ENCODE measurements around the gene SERP1.
"Not testable (repeated sequence)": the region's sequence is repeated elsewhere in the genome, so short reads cannot be mapped to it uniquely, and the experiment has no call there.

The SERP1 gene

DNA sequence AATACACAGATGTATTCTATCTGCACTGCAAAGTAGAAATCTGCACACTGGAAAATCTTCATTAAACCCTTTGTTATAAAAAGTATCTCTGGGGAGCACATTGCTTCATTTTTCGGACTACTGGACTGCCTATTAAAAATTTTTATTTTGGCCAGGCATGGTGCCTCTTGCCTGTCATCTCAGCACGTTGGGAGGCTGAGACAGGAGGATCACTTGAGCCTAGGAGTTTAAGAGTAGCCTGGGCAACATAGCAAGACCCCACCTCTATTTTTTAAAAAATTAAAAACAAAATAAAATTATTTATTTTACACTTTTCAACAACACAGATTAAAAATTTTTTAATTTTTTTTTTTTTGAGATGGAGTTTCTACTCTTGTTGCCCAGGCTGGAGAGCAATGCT lies 6.0 kb downstream of the SERP1 start:
- no peak for DNase-seq (ENCODE audit: low read depth in 4 of 4, low spot score in 1 of 4)

DNA sequence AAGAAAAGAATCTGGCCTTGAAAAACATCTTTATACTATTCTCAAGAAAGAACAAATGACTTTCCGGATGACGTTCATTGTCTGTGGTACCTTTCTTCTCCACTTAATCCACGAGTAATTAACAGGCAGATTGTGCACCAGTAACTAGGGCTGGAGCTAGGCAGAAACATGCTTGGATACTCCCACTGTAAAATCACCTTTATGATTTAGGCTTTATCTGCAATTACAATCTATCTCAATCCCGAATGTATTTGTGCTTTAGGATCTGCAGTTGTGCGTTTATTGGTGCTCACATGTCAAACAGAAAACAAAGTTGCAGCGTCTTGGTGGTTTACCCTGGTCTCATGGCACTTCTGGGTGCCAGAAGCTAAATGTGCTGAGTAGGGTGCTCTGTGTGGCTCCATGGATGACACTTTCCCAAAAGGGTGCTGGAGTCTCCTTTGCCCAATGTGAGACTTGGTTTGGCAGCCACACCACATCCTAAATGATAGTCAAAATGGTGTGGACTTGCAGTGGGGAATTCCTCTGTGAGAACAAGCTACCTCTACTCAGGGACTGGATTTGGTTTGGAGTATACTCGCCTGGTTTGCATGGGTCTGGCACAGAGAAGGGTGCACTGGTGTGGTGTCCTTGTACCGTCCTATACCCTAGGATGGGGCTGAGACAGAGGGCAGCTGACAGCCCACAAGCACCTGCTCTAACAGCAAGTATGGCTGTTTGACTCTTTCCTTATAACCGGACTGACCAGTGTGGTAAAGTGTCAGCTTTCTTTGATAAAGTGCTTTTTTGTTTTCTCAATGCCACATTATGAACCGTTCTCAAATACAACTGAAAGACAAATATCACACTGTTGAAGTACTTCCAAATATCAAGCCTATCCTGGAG lies 7.7 kb downstream of the SERP1 start:
- DNase-seq (ENCODE audit: low read depth in 4 of 4, low spot score in 1 of 4): no peak

- no peak for DNase-seq (ENCODE audit: low read depth in 4 of 4, low spot score in 1 of 4)
These were observed 11.1 kb downstream of the SERP1 start for GRCh38 chr3:150535204-150535603.

DNA sequence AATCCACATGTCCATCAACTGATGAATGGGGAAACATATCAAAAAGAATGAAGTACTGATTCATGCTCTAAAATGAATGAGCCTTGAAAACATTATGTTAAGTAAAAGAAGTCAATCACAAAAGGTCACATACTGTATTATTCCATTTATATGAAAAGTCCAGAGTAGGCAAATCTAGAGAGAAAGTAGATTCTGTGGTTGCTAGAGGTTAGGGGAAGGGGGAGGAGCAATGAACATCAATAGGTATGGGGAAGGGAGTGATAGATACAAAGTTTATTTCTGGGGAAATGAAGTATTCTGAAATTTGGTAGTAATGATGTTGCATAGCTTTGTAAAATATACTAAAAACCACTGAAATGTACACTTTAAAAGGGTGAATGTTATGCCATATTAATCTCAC lies 14.5 kb downstream of the SERP1 start:
- no peak for DNase-seq (ENCODE audit: low read depth in 4 of 4, low spot score in 1 of 4)

- DNase-seq (ENCODE audit: low read depth in 4 of 4, low spot score in 1 of 4): no peak
These were observed 17.9 kb downstream of the SERP1 start for GRCh38 chr3:150528354-150528797.

GRCh38 chr3:150527464-150528255 lies 18.6 kb downstream of the SERP1 start:
- no peak for DNase-seq (ENCODE audit: low read depth in 4 of 4, low spot score in 1 of 4)

DNA sequence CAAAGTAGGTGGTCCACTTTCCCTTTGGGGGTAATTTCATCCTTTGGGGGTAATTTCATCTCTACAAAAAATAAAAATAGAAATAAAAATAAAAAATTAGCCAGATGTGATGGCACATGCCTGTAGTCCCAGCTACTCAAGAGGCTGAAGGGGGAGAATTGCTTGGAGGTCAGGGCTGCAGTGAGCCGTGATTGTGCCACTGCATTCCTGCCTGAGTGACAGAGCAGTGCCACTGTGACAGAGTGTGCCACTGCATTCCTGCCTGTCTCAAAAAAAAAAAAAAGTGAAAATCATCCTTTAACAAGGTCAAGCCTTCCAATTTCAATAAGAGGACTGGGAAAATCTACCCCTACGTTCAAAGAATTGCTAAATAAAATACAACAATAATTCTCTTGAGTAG lies 22.8 kb downstream of the SERP1 start:
- DNase-seq (ENCODE audit: low read depth in 4 of 4, low spot score in 1 of 4): no peak

GRCh38 chr3:150521463-150521862 lies 24.8 kb downstream of the SERP1 start:
- DNase-seq (ENCODE audit: low read depth in 4 of 4, low spot score in 1 of 4): no peak

GRCh38 chr3:150520408-150520807 lies 25.9 kb downstream of the SERP1 start:
- DNase-seq (ENCODE audit: low read depth in 4 of 4, low spot score in 1 of 4): no peak

- DNase-seq (ENCODE audit: low read depth in 4 of 4, low spot score in 1 of 4): no peak
These were observed 27.3 kb downstream of the SERP1 start for GRCh38 chr3:150519026-150519425.

GRCh38 chr3:150515210-150515609 lies 31.1 kb downstream of the SERP1 start:
- DNase-seq (ENCODE audit: low read depth in 4 of 4, low spot score in 1 of 4): no peak

DNA sequence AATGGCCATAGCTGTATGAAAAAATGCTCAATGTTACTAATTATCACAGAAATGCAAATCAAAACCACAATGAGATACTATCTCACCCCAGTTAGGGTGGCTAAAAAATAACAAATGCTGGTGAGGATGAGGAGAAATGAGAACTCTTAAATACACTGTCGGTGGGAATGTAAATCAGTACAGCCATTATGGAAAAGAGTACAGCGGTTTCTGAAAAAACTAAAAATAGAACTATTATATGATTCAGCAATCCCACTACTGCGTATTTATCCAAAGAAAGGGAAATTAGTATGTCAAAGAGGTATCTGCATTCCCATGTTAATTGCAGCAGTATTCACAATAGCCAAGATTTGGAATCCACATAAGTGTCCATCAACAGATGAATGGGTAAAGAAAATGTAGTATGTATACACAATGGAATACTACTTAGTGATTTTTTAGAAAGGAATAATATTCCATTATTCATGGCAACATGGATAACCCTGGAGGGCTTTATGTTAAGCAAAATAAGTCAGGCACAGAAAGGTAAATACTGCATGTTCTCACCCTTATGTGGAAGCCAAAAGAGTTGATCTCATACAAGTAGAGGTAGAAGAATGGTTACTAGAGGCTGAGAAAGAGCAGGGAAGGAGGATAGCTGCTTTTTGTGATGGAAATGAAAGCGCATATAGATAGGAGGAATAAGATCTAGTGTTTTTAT lies 35.0 kb downstream of the SERP1 start:
- DNase-seq (ENCODE audit: low read depth in 4 of 4, low spot score in 1 of 4): no peak

- DNase-seq (ENCODE audit: low read depth in 4 of 4, low spot score in 1 of 4): no peak
These were observed 36.5 kb downstream of the SERP1 start for GRCh38 chr3:150509780-150510179.

GRCh38 chr3:150508401-150508800 lies 37.9 kb downstream of the SERP1 start:
- no peak for DNase-seq (ENCODE audit: low read depth in 4 of 4, low spot score in 1 of 4)

DNA sequence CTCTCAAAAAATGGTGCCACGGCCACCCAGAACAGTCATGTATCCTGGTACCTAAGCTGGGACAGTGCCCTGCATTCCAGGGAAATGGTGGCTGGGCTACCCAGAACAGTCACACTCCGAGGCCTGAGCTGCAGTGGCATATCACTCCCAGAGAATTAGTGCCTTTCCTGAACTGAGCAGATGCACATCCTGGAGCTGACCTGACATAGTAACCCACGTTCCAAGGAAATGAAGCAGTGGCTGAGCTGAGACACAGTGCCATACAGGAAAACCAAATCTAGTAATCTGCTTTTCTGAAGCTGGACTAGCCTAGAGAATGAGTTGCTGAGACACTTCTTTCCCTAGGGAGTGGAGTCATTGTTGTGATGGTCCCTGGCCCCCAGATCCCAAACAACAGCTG lies 41.8 kb downstream of the SERP1 start:
- no peak for DNase-seq (ENCODE audit: low read depth in 4 of 4, low spot score in 1 of 4)

DNA sequence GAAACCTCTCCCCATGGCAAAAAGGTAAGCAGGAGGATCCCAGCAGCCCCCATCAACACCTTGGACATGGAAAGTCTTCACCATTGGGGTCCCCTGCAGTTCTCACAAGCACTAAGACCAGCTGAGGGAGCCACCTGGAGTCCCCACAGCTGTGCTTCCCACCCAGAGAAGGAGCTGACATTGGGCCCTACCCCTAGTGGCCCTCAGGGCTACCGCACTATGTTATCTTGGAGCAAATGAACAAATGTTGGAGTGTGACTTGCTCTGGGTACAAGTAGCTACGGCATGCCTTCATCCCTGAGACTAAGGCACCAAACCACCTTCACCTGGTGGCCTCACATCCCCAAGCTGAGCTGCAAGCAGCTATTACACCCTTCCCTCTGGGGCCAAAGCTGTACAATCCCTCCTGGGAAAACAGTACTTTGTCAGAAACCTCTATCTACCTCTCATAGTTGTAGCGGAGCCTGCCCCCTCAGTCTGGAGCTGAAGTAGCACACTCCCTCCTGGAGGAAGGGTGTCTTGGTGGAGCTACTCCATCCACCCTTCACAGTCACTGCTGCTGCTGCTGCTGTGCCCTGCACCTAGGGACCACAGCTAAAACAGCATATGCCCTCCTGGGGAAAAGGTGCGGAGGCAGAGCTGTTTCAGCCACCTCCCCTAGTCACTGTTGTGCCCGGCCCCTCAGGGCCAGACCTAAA lies 42.7 kb downstream of the SERP1 start:
- no peak for DNase-seq (ENCODE audit: low read depth in 4 of 4, low spot score in 1 of 4)

- not testable (repeated sequence) for DNase-seq (ENCODE audit: low read depth in 4 of 4, low spot score in 1 of 4)
These were observed 45.3 kb downstream of the SERP1 start for GRCh38 chr3:150500960-150501359.

DNA sequence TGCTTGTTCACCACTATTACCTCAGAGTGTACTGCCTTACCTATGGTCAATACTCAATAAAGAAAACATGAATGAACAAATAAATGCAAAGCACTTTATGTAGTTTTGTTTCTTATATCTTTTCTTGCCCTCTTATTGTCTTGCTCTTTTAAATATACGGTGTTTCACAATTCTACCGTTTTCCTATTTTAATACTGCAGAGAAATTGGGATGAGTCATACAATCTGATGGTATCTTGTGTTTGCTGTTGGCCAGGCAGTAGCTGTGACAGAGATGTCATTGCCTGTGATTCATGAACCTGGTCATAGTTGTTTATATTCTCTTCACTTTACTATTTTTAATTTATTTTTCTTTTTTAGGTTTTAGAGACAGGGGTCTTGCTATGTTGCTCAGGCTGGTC lies 48.3 kb downstream of the SERP1 start:
- no peak for DNase-seq (ENCODE audit: low read depth in 4 of 4, low spot score in 1 of 4)

DNA sequence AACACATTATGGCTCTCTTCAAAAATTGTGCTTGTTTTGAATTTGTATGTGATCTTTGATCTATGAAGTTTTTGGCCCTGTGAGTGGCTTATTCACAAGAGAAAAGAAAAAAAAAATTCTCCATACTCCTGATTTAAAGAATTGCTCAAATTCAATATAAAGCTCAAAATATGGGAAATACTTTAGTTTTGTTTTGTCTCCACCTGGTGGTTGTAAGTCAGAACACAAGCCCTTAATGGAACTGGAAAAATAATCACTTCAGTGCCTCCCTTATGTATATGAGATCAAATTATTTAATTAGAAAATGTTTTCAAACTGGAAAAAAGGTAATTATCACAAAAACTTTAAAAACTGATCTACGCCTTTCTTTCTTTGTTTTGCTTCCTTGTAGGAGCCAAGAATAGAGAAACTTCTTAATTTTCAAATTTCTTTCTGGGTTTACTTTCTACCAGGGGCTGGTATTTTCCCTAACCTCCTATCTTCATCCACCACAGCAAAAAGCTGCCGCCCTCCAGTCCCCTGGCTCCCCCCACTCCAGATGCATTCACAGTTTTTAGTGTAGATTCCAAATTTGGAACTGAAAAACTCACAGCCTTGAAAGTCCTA lies 50.6 kb downstream of the SERP1 start:
- no peak for DNase-seq (ENCODE audit: low read depth in 4 of 4, low spot score in 1 of 4)

DNA sequence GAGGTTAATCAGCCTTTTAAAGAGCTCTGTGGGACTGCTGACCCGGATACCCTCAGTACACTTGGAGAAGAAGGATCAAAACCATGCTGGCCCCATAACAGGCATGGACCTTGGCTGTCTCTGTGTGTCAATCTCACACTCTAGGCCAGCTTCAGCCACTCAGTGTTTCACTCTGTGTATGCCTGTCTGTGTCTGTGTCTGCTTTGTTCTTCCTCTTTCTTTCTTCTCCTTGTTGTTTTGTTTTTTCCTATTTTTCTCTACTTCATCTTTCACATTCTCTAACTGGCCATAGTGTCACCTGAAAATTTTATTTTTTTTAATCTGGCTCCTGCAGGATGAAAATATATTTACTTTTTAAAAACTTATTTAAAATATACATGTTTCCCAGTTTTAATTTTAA lies 51.1 kb downstream of the SERP1 start:
- no peak for DNase-seq (ENCODE audit: low read depth in 4 of 4, low spot score in 1 of 4)
